ENCODE data around the gene ALDH3B1. TPM values are rescaled to one million over a fixed set of nuclear protein-coding genes. Genes with fewer than 3 reads are reported as not detected.

Gene ALDH3B1
- total RNA-seq, 2 experiments from 2014 or later = 0.09 to 0.11 TPM

GRCh38 chr11:68030318-68031143 lies 20.4 kb downstream of the ALDH3B1 start, which contains the start of gene NDUFS8:
NDUFS8 (plus strand) TSS chr11:68030681; CDS start chr11:68032152, 1,471 bp downstream.
- intact Hi-C loops (cut with micrococcal nuclease) = no loop called here
- ChIA-PET POLR2A (interaction anchor here (0.7 to 2.6 kb wide), 6 partner anchors 10 to 28 kb away, joined by 3 to 21 read pairs (median 3); partner anchors contain the start of gene TCIRG1), CTCF (interaction anchor here (0.9 kb wide), 1 partner anchor 241 kb away, joined by 3 read pairs; the partner anchor contains the start of gene C11orf24)
- Mint-ChIP-seq H3K9me3 (no peaks in the 10 kb centered on the region), H3K36me3 (ENCODE audit: low read depth) (peaks cover 4% of the 10 kb centered on the region), H3K4me1 (ENCODE audit: low read depth) (peaks cover 16% of the 10 kb centered on the region), H3K27ac (peak within 1 kb of the TSS; percentile 95), H3K4me3 (peak within 1 kb of the TSS; percentile 90), H3K27me3 (no peaks in the 10 kb centered on the region)
- ATAC-seq (peak; percentile 96), DNase-seq (peak; percentile 99)
- TF ChIP-seq CTCF (IDR thresholded peaks at IDR 0.05) = no peak

GRCh38 chr11:68031144-68031464 lies 21.0 kb downstream of the ALDH3B1 start:
- Mint-ChIP-seq H3K4me1 (ENCODE audit: low read depth) (peaks cover 16% of the 10 kb centered on the region), H3K4me3 (peak overlapping the region; percentile 90), H3K9me3 (no peaks in the 10 kb centered on the region), H3K27me3 (no peaks in the 10 kb centered on the region), H3K27ac (peak overlapping the region; percentile 95), H3K36me3 (ENCODE audit: low read depth) (peaks cover 2% of the 10 kb centered on the region)
- intact Hi-C loops (cut with micrococcal nuclease) = no loop called here
- POLR2A ChIA-PET = interaction anchor here (0.7 to 2.6 kb wide), 6 partner anchors 9 to 28 kb away, joined by 3 to 21 read pairs (median 3); partner anchors contain the start of gene TCIRG1
- ATAC-seq (no peak), DNase-seq (peak; percentile 28)
- CTCF ChIA-PET = interaction anchor here (0.9 kb wide), 1 partner anchor 241 kb away, joined by 3 read pairs; the partner anchor contains the start of gene C11orf24
- TF ChIP-seq CTCF (IDR thresholded peaks at IDR 0.05) = no peak

- peak overlapping the region; percentile 95 for H3K27ac Mint-ChIP-seq
- no peaks in the 10 kb centered on the region for H3K9me3 Mint-ChIP-seq
- no peaks in the 10 kb centered on the region for H3K27me3 Mint-ChIP-seq
- DNase-seq (no peak), ATAC-seq (no peak)
- CTCF ChIA-PET = no interaction called here
- intact Hi-C loops (cut with micrococcal nuclease) = no loop called here
- no peak for TF ChIP-seq CTCF (IDR thresholded peaks at IDR 0.05)
- H3K36me3 Mint-ChIP-seq (ENCODE audit: low read depth) = peaks cover 2% of the 10 kb centered on the region
- H3K4me1 Mint-ChIP-seq (ENCODE audit: low read depth) = peaks cover 20% of the 10 kb centered on the region
- POLR2A ChIA-PET = interaction anchor here (1.3 to 2.6 kb wide), 3 partner anchors 8 to 10 kb away, joined by 3 to 21 read pairs (median 6); partner anchors contain the start of gene TCIRG1
- peak overlapping the region; percentile 90 for H3K4me3 Mint-ChIP-seq
These were observed 21.9 kb downstream of the ALDH3B1 start for GRCh38 chr11:68032003-68032402.

- peaks cover 2% of the 10 kb centered on the region for H3K36me3 Mint-ChIP-seq (ENCODE audit: low read depth)
- ChIA-PET CTCF (no interaction called here), POLR2A (interaction anchor here (1.1 to 1.9 kb wide), 2 partner anchors 9 to 187 kb away, joined by 3 to 6 read pairs; no protein-coding TSS in a partner anchor)
- no peak for TF ChIP-seq CTCF (IDR thresholded peaks at IDR 0.05)
- H3K4me3 Mint-ChIP-seq = no peak overlapping the region
- H3K9me3 Mint-ChIP-seq = no peaks in the 10 kb centered on the region
- DNase-seq (no peak), ATAC-seq (no peak)
- intact Hi-C loops (cut with micrococcal nuclease) = no loop called here
- H3K27me3 Mint-ChIP-seq = no peaks in the 10 kb centered on the region
- H3K27ac Mint-ChIP-seq = no peak overlapping the region
- H3K4me1 Mint-ChIP-seq (ENCODE audit: low read depth) = peaks cover 25% of the 10 kb centered on the region
These were observed 23.0 kb downstream of the ALDH3B1 start for GRCh38 chr11:68032997-68033707.
